SIG-M5 (cell line): Measurements from ENCODE around the gene PELI2.

Source experiments
- DNase-seq: peaks from one replicate; lab custom pipeline; 2025; lab: John Stamatoyannopoulos, UW

Gene PELI2

DNA sequence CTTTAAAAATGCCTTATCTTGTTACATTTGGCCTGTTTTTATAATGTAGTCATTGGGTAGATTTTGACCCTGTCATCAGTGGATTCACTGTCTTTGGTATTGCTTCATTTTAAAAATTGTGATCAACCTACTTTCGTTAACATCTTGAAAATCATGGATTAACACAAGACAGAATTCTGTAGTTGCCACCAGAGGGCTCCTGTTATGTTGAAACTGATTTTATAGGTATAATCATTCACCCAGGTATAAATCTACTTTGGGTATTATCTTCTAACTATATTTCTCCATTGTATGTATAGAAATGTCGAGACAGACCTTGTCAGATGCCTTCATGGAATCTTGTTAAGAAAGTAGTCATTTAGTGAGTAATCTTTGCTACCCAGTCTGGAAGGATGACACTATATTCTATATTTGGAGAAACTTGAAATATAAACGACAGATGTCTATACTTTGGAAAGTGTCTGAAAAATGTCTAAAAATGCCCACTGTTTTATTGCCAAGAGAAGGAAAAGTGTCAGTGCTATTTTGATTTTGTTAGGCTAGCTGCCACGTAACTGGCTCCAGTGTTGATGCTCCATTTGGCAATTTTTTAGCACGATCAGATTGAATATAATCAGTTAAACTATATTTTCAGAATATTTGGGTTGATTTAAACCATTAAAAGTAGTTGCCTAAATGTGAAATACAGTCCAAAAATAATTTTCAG, 129.4 kb downstream of the PELI2 start:
- no peak for DNase-seq

GRCh38 chr14:56248442-56248841, 130.2 kb downstream of the PELI2 start:
- DNase-seq: no peak

- no peak for DNase-seq
Observed at GRCh38 chr14:56261046-56261445, 142.8 kb downstream of the PELI2 start.

DNA sequence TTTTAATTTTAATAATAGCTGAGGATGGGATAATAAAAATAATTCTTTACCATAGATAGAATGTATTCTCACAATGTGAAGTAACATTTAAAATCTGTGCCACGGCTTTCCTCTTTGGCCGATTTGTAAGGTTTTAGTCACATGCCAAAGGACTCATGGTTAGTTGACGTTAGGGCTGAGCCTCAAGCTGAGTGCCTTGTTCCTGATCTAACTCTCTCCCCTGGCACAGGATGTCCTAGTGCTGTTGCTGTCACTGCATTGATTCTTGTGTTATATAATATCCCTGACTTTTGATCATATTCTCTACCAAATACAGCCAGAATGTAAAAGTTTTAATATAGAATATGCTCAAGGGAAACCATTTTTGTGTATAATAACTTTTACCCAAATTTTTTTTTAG, 144.3 kb downstream of the PELI2 start:
- no peak for DNase-seq

DNA sequence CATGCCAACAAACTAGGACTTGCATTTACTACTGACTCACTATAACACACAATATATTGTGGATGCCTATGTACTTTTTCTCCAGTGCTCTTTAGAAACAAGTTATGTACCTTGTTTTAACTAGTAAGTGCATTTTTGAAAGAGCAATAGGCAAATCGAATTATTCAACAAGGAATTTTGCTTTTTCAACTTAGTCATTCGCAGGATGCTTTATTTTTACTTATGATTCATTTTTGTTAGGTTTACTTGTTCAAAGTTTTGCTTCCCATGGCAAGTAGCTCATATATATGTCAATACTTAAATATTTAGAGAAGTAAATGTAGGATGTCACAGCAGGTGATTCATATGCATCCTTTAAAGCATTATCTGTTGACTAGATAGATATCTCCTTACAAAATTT, 149.8 kb downstream of the PELI2 start:
- no peak for DNase-seq

DNA sequence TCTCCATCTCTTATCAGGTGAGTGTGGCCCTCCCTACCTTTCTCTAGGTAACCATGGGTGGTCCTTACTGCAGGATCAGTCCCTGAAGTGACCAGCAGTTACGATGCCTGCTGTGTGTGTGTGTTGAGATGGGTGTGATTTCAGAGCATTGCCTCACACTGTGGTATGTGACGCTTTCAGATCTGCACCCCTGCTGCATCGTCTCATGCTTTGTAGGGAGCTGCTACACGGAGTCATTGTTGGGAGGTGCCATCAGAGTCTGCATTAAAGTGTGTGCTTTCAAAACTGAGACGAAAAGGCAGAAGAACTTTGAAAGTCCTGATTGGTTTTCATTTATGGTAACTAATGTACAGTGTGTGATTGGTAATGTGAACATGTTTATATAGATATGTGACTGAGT, 150.5 kb downstream of the PELI2 start:
- DNase-seq: no peak

GRCh38 chr14:56270921-56271320, 152.7 kb downstream of the PELI2 start:
- DNase-seq: no peak

DNA sequence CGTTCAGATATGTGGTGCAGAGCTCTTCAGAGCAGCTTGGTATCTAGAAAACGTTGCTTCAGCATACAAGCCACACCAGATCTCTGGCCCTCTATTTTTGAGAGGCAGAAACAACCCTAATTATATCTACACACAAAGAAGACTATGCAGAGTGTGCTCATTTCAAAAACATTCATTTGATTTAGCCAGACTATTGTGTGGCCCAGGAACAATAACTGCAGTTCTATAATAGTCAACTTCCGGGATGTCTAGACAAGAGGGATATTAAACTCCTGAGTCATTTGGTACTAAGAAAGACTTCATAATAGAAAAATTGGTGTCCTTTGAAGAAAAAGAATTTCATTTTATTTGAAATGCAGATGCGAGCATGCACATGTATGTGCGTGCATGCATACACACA, 153.8 kb downstream of the PELI2 start:
- DNase-seq: no peak

GRCh38 chr14:56273155-56273554, 154.9 kb downstream of the PELI2 start:
- DNase-seq: no peak

DNA sequence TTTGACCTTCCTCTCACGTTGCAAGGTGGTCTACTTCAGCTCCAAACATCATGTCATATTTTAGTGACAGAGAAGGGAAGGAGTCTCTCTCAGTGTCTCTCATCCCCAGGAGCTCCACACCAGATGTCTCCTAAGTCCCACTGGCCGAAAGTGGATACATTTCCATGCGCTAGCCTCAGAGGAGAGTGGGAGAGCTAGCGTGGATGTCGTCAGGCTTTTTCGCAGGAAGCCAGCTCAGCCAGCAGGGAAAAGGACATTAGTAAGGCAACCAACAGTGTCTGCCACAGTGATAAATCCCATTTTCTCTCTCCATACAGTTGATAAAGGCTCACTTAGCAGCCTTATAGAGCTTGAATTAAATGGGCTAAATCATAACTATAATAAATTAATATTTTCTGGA, 155.7 kb downstream of the PELI2 start:
- DNase-seq: no peak

GRCh38 chr14:56274556-56274955, 156.3 kb downstream of the PELI2 start:
- DNase-seq: no peak

- DNase-seq: no peak
Observed at GRCh38 chr14:56276108-56276507, 157.9 kb downstream of the PELI2 start.

DNA sequence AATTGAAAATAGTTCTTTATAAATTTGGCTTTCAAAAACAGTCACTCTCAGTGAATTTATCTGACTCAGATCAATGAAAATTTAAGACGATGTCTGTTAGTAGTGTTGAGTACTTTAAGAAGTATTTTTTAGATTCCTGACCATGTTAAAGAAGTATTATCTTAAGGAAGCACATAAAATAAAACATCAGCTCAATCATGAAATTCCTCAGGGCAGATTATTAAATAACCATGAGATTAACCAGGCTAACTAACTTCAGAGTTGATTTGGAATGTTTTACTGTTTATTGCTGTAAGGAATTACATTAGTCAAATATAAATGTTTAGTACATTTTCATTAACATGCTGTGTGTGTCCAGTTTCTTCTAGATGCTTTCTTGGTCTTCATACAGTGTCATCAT, 160.2 kb downstream of the PELI2 start:
- no peak for DNase-seq

- DNase-seq: no peak
Observed at GRCh38 chr14:56280843-56281242, 162.6 kb downstream of the PELI2 start.

DNA sequence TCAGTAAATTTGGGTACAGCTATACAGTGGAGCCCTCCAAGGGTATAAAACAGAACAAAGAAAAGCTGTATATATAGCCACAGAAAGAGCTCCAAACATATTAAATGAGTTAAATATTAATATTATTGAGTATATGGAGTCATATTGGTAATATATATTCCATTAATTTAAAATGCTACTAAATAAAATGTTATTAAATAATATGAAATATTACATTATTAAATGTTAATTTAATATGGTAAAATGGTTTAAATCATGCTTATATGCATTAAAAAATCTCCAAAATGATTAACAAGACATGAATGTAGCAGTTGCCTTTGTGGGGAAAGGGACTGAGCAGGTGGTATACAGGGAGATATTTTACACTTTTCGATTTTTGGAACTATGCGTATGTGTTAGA, 164.0 kb downstream of the PELI2 start:
- DNase-seq: no peak

DNA sequence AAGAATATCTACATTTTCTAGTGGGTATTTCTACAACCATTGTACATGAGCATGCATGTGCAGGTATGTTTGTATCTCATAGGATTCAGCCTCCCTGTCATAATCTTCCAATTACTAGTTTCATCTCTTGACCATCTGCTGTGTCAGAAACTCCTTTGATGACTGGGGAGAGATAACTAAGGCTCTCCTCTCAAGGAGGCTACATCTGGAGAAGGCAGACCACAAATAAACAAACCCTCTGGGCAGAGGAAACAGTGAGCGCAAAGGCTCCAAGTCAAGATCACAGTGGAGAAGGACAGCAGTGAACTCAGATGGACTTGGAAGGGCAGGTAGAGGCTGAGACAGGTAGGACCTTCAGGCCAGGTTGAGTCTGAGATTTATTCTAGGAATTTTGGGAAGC, 166.4 kb downstream of the PELI2 start:
- no peak for DNase-seq

DNA sequence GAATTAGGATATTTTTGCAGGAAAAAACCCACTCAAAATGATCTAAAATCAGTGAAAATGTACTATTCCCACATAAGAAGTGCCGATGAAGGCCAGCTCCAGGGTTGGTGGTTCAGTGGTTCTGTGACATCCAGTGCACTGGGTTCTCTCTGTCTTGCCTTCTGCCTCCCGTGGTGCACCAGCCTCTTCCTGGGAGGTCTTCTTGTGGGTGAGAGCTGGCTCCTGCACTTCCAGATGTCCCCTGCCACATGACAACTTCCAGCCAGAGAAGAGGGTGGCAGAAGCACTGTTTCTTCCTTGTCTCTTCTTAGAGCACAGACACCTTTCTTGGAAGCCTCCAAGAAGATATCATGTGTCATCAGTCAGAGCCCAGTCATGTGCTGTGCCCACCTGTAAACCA, 170.9 kb downstream of the PELI2 start:
- DNase-seq: no peak

- DNase-seq: no peak
Observed at GRCh38 chr14:56290195-56290594, 172.0 kb downstream of the PELI2 start.

GRCh38 chr14:56292970-56293369, 174.8 kb downstream of the PELI2 start:
- no peak for DNase-seq

GRCh38 chr14:56293506-56293905, 175.3 kb downstream of the PELI2 start:
- DNase-seq: no peak

DNA sequence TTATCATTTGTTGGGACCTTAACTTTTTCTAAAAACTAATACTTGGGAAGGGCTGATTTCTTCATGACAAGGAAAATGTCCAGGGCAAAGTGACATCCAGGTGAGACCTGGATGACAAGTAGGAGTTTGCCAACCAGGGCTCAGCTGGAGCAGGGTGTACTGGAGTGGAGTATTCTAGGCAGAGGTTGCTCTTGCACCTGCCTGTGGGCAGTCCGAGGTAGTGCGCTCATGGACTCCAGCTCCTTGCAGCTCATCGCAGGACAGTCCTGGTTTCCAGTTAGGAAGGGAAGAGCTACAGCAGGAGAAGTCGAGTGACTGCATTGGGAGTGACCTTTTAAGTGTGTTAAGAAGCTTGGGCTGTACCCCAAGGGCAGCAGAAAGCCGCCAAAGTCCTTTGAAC, 175.9 kb downstream of the PELI2 start:
- no peak for DNase-seq

- no peak for DNase-seq
Observed at GRCh38 chr14:56295743-56296142, 177.5 kb downstream of the PELI2 start.

GRCh38 chr14:56297449-56297848, 179.2 kb downstream of the PELI2 start:
- no peak for DNase-seq

- DNase-seq: no peak
Observed at GRCh38 chr14:56299306-56299984, 181.2 kb downstream of the PELI2 start.
